Measurements from ENCODE around the gene P2RX5.
"Not testable (repeated sequence)": the region's sequence is repeated elsewhere in the genome, so short reads cannot be mapped to it uniquely, and the experiment has no call there.

Gene P2RX5, protein sequence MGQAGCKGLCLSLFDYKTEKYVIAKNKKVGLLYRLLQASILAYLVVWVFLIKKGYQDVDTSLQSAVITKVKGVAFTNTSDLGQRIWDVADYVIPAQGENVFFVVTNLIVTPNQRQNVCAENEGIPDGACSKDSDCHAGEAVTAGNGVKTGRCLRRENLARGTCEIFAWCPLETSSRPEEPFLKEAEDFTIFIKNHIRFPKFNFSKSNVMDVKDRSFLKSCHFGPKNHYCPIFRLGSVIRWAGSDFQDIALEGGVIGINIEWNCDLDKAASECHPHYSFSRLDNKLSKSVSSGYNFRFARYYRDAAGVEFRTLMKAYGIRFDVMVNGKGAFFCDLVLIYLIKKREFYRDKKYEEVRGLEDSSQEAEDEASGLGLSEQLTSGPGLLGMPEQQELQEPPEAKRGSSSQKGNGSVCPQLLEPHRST

DNA sequence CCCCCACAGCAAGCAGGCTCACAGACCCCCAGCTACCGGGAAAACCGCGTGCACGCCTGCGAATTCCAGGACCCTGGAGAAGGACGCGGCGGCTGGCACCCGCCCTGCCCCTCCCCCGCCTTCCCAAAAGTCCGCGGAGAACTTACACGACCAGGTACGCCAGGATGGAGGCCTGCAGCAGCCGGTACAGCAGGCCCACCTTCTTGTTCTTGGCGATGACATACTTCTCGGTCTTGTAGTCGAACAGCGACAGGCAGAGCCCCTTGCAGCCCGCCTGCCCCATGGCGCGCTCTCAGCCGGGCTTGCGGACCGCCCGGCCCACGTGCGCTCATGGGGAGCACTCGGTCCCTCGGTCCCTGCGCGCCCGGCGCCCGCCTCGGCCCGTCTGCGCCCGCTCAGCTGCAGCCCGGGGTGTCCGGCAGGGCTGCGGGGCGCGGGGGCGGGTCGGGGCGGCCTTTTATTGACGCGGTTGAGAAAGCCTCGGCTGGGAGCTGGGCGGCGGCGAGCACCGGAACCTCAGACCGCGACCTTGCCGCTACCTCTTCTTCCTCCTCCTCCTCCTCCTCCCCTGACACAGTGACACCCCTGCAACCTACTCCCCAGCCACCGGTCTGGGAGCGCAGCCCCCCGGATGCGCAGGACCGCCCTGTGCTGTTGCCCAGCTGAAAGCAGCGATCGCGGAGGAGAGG is at the start of gene P2RX5:
TSS of gene P2RX5 (minus strand) at position 433 of the 689 bp plus-strand sequence. CDS start at position 283, 150 bp downstream.
- DNase-seq, result no peak

DNA sequence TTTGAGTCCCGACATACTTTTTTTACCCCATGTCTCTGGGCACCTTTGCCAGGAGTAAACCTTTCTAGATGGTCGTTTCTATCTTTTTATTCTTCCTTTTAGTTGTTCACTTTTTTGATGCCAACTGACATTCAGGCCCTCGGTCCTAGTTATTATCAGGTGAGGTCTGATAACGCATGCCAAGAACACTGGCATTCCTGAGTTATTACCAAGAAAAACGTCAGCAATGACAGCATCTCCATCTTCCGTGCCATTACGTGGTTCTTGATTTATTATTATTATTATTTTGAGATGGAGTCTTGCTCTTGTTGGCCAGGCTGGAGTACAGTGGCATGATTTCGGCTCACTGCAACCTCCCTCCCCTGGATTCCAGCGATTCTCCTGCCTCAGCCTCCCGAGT is 49.1 kb upstream of the P2RX5 start:
- no peak for DNase-seq

DNA sequence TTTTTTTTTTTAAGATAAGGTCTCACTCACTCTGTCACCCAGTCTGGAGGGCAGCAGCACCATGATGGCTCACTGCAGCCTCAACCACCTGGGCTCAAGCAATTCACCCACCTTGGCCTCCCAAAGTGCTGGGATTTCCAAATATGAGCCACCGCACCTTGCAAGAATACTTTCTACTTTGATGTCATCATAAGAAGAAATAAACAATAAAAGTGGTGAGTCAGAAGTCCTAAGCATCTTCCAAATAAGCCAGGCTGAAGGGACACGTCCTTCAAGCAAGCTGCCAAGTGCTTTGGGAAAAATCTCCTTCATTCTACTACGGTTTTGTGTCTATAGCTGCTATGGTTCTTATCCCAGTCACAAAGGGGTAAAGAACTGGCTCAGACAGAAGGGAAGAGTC is 48.1 kb upstream of the P2RX5 start:
- no peak for DNase-seq

DNA sequence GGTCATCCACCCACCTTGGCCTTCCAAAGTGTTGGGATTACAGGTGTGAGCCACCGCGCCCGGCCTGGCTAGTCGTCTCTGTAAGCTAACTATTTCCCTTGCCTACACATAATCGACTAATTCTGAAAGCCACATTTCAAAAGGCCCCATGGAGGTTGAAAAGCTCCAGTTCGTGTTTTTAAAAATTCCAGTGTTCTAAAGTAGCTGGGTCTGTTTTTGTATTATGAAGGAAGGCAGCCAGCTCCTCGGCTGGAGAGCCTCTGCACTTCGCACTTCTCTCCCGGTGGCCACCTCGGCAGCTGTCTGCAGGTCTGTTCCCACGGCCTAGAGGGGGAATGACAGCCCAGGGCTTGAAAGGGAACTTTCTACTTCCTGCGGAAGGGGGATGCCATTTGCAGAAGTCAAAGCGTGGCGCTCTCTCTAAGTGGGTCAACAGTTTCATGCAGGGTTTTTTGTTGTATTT is 44.7 kb upstream of the P2RX5 start:
- DNase-seq, result no peak

DNA sequence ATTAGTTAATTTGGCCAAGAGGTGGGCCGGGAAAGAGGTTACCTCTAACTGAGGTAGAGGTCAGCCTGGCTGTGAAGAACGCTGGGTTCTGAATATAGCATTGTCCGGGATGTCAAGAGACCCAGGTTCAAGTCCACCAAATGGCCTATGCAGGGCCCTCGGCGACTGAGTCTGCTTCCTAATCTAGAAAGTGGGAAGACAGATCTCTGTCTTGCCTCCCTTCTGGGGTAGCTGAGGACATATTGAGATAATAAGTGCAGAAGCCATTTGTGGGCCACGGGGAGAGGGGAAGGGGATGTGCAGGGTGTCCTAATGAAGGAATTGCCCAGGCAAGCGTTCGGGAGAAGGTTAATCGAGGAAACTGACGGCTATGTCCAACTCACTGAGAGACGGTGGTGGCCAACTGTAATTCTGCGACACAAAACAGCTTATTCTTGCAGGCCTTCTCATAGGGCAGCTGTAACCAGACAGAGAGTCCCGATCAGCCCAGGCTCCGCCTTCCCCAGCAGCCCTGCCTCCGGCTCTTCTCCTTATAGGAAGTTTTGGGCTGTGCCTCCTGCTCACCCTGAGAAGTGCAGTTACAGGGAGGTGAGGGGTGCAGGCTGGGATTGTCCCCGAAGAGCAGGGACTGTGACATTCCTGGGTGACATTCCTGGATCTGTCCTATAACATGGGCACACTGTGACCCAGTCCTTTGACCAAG is 43.6 kb upstream of the P2RX5 start:
- DNase-seq, result no peak

DNA sequence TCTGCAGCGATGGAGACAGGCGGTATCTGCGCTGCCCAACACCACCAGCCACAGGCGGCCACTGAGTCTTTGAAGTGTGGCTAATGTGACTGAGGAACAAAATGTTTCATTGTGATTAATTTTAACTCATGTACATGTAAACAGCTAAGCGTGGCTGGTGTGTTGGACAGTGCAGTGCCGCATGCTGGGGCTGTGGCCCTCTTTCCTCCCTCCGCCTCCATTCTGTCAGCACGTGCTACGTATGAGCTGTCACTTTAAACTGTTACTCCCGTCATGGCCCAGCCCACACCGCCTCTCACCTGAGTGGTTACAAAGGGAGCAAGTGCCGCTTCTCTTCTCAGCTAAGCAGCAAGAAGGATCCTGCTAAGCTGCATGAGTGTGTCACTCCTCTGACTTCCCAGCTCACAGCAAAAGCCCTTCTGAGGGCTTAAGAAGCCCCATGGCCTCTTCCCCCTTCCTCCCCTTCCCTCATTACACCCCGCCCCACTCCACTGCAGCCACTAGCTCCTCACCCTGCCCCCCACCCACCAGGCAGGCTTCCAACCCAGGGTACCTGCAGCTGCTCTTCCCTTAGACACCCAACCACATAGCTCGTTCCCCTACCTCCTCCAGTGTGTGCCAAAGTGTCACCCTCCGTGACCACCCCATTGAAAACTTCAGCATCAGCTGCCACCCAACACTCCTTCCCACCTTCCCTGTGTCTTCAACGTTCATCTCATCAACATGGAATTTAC is 42.8 kb upstream of the P2RX5 start:
- DNase-seq, result no peak

DNA sequence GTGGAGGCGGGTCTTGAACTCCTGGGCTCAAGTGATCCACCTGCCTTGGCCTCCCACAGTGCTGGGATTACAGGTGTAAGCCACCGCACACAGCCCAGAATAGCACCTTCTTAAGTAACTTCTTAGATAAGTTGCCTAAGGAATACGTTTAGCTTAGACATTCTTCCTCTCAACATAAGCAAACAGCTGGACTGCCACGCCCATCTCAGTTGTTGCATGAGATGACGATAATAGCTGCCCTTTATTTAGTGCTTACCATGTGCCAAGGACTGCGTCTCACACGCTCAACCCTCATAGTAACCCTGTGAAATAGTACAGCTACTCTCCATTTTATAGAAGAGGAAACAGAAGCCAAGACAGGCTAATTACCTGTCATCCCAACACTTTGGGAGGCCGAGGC is 39.6 kb upstream of the P2RX5 start:
- no peak for DNase-seq

DNA sequence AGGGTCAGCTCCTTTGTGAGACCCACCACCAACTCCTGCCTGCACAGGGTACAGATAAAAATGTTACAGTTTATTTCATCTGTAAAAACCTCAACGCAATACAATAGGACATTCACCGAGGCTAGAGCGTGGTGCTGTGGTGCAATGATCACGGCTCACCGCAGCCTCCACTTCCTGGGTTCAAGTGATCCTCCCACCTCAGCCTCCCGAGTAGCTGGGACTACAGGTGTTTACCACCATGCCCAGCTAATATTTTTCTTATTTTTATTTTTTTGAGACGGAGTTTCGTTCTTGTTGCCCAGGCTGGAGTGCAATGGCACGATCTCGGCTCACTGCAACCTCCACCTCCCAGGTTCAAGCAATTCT is 38.9 kb upstream of the P2RX5 start:
- not testable (repeated sequence) for DNase-seq

DNA sequence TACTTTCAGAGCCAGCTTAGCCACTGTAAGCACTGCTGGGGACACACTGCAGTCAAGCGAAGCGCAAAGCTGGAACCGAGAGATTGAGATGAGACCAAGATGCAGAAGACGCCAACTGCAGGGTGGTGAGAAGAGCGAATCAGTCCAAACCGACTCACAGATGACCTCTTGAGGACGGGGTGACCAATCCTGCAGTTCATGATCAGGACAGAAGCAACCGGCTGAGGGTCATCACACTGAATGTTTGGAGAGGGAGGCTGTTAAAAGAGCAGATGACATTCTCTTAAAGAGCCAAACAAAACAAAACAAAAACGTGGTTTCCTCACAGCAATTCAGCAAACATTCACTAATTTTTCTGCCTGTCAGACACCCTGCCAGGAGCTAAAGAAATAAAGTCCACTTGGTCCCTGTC is 36.3 kb upstream of the P2RX5 start:
- no peak for DNase-seq

DNA sequence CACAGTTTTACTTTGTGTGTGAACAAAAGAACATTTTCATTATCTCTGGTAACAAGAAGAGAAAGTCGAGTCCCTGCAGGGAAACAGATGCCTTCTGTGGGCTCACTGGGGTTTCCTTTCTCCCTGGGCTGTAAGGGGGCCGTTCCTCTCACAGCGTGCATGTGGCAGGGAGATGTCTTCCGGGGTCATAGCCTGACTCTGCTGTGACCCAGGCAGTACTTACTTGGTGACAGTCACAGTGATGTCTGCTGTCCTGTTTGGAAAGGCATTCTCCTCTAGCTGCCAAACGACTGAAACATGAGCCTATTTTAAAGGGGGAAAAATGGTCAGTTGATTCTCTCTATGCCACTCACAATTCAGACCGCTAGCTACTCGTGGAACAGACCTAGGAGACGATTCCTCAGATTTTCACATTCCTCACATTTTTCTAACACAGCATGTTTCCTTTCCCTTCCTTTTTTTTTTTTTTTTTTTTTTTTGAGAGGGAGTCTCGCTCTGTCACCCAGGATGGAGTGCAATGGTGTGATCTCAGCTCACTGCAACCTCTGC is 35.0 kb upstream of the P2RX5 start:
- DNase-seq, result no peak

DNA sequence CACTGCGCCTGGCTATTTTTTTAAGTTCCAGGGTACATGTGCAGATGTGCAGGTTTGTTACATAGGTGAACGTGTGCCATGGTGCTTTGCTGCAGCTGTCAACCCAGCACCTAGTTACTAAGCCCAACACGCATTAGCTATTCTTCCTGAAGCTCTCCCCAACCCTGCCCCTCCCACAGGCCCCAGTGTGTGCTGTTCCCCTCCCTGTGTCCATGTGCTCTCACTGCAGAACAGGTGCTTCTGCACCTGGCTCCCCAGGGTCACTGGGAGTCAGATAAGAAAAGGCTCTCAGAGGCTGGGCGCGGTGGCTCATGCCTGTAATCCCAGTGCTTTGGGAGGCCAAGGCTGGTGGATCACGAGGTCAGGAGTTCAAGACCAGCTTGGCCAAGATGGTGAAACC is 33.9 kb upstream of the P2RX5 start:
- no peak for DNase-seq

DNA sequence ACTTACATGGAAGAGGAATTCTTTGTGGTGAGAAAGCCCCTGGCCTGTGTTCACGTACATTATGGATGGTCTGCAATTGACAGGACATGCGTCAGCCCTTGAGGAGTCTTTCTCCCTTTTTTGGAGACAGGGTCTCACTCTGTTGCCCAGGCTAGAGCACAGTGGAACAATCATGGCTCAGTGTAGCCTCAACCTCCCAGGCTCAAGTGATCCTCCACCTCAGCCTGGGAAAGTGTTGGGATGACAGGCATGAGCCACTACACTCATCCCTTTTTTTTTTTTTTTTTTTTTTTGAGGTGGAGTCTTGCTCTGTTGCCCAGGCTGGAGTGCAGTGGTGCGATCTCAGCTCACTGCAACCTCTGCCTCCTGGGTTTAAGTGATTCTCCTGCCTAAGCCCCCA is 32.1 kb upstream of the P2RX5 start:
- not testable (repeated sequence) for DNase-seq

DNA sequence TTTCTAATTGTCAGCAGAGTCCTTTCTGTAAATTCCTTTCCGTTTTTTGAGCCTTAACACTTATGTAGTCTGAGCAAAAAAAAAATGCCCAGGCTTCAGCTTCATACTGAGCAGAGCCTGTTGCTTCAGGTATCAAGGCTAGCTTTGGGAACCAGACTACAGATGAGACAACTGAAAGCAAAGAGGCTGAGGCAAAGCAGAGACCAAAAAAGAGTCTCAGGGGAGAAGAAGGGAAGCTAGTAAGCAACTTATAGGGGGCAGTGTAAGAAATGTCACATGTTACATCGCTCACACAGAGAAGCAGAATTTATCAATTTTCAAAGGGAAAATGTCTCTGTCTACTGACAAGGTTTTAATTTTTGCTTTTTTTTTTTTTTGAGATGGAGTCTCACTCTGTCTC is 31.1 kb upstream of the P2RX5 start:
- no peak for DNase-seq

DNA sequence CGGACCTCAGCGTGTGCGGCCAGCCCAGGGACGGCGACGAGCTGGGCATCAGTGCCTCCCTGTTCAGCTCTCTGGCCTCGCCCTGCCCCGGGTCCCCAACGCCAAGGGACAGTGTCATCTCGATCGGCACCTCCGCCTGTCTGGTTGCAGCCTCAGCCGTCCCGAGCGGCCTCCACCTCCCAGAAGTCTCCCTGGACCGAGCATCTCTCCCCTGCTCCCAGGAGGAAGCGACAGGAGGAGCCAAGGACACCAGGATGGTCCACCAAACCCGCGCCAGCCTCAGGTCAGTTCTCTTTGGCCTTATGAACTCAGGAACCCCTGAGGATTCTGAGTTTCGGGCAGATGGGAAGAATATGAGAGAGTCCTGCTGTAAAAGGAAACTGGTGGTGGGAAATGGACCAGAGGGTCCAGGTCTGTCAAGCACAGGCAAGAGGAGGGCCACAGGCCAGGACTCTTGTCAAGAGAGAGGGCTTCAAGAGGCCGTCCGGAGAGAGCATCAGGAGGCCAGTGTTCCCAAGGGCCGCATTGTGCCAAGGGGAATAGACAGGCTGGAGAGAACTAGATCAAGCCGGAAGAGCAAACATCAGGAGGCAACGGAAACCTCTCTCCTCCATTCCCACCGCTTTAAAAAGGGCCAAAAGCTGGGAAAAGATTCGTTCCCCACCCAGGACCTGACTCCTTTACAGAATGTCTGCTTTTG is 28.6 kb upstream of the P2RX5 start:
- no peak for DNase-seq

DNA sequence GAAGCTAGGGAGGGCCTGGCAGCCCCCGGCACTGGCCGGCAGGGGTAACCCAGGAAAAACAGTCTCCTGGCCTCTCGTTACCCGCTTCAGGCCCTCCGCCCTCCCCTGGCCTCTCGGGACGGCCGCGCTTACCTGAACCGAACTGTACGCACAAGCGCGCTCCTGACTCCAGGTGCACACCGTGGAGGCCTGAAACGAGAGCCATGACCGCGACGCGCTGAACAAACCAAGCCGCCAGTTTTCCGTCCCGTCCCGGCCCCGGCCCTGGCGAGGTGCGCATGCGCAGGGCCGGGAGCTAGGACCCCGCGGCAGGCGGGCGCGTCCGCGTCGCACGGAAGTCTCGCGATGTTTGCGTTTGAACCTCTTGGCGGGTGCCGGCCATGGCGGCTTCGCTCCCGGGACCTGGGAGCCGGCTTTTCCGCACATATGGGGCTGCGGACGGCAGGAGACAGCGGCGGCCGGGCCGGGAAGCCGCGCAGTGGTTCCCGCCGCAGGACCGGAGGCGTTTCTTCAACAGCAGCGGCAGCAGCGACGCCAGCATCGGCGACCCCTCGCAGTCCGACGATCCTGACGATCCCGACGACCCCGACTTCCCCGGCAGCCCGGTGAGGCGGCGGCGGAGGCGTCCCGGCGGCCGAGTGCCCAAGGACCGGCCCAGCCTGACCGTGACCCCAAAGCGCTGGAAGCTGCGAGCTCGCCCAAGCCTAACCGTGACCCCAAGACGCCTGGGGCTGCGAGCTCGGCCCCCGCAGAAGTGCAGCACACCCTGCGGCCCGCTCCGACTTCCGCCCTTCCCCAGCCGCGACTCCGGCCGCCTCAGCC is 27.8 kb upstream of the P2RX5 start, which contains the start of gene HASPIN:
TSS of gene HASPIN (plus strand) at position 348 of the 822 bp plus-strand sequence. CDS start at position 381, 33 bp downstream.
- DNase-seq, result peak; percentile 64 to 84

DNA sequence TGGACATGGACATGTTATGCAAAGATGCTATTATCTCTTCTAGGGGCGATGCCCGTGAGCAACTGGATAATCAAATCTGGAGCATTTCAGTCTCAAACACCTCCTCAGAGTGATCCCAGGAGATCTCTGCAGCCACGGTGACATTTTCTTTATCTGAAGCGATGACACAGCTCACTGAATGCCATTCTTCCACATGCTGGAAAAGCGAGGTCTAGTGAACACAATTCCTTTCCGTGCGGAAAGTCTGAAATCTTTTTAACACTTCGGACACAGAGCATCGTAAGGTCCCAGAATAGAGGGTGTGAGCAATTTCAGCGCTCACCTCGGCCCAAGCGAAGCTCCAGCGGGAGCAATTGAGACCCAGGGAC is 27.2 kb upstream of the P2RX5 start:
- no peak for DNase-seq

DNA sequence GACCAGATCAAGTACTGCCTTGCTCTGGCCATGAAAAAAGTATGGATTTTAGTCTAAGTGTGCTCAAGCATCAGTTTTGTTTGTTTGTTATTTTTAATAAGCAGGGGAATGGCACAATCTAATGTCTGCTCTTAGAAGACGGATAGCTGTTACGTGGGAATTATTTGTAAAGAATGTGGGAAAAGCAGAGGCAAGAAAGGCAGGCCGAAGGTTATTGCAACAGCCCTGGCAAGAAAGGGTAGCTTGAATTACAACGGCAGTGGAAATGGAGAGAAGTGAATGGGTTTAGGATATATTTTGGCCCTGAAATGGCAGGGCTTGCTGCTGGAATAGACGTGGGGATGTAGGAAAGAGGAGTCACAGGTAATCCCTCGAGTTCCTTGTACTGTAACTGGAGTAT is 26.8 kb upstream of the P2RX5 start:
- DNase-seq, result no peak

DNA sequence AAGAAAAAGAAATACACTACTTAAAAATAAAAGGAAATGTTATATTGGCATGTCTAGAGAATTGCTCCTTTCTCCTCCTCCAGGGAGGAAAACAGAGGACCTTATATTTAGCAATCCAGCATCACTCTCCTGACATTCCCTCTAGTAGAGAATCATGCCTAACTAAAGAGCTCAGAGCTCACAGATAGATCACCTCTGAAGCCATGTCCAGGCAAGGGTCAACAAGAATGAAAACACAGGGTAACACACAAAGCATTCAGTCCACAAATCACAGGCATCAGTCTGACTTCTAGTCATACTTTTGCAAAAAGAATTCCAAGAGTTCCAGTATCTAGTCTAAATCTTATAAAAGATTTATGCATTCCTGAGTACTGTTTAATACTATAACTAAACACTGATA is 23.3 kb upstream of the P2RX5 start:
- no peak for DNase-seq

DNA sequence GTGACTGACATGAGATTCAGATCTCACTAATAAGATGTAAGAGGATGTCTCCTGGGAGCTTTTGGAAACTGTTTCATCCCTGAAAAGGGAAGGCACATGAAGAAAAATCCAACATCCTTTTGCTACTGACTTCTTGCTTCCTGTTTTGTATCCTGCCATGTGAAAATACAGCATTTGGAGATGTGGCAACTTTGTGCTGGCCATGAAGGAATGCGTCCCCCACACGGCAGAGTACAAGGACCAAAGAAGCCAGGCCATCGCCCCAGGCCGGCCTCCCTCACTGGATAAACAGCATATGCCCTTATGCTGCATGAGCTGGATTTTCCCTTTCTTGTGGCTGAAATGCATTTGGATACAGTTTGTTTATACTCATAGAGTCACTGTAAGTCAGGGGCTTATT is 22.2 kb upstream of the P2RX5 start:
- no peak for DNase-seq

DNA sequence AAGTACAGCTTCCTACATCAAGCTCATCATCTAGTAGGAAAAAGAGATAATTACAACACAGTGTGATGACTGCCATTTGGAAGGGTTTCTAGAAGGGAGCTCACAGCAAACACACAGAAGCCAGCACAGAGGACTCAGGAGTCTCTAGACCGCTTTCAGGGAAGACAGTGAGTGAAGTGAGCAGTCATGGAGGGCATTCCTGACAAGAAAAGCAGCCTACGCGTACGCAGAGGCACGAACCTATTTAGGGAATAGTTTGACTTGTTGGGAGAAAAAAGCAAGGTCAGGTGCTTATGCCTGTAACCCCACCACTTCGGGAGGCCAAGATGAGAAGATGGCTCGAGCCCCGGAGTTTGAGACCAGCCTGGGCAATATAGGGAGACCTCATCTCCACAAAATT is 19.3 kb upstream of the P2RX5 start:
- no peak for DNase-seq

DNA sequence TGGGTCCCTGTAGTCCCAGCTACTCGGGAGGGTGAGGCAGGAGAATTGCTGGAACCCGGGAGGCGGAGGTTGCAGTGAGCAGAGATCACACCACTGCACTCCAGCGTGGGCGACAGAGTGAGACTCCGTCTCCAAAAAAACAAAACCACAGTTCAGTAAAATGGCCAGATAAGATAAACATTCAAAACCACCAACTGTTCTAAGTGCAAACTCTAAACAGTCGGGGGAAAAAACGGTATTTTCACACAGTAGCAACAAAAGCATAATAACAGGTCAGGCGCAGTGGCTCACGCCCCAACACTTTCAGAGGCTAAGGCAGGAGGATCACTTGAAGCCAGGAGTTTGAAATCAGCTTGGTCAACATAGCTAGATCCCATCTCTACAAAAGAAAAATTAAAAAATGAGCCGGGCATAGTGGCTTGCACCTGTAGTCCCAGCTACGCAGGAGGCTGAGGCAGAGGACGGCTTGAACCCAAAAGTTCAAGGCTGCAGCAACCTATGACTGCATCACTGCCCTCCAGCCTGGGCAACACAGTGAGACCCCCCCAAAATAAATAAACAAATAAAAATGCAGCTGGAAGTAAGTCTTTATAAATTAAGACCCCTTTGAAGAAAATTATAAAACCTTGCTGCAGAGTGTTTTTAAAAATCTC is 17.0 kb upstream of the P2RX5 start:
- DNase-seq, result no peak

Data from SW 1271 (cell line).